ENCODE data around the gene LATS2.
A peak's percentile ranks its signal among the peaks of the same experiment; 100 is the strongest.

Gene LATS2

DNA sequence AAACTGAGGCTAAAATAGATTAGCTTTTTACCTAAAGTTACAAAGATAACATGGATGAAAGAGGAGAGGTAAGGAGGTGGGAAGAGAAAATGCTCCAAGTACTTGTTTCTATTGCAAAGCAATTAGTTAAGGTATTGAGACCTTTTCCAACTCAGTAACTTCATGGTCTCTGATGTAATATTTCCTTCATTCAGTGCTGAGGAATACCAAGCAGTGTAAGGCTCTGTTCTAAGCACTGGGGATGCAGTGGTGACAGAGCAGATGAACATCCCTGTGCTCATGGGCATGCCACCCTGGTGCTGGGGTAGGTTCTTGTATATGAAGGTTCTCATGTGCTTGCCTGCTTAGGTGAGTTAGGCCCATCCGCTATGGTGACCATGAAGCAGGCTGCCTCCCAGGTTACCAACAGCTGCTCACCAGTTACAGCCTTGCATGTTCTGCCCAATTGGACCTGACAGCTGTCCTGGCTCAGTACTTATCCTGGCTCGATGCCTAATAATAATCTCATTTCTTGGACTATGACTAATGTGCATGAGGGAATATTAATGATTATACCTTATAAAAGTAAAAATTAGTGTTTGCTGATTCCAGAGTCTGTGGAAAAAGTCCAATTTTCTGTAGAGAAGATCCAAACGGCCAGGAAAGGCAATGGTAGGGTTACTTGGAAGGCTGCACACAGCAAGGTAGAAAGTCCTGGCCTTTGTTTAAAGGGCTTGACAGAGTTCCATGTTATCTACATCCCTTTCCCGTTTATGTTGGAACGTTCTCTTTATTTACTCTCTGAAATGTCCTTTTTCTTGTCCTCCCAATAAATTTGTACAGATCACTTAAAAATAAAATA, 48.3 kb downstream of the LATS2 start:
- intact Hi-C loops (cut with DNase I; ENCODE audit: low total_unique reads) = no loop called here
- H3K36me3 ChIP-seq = no peaks in the 10 kb centered on the region
- H3K27ac ChIP-seq = peak overlapping the region; percentile 51 to 61
- peak; percentile 18 to 43 for DNase-seq
- TF ChIP-seq, protein P1, sequence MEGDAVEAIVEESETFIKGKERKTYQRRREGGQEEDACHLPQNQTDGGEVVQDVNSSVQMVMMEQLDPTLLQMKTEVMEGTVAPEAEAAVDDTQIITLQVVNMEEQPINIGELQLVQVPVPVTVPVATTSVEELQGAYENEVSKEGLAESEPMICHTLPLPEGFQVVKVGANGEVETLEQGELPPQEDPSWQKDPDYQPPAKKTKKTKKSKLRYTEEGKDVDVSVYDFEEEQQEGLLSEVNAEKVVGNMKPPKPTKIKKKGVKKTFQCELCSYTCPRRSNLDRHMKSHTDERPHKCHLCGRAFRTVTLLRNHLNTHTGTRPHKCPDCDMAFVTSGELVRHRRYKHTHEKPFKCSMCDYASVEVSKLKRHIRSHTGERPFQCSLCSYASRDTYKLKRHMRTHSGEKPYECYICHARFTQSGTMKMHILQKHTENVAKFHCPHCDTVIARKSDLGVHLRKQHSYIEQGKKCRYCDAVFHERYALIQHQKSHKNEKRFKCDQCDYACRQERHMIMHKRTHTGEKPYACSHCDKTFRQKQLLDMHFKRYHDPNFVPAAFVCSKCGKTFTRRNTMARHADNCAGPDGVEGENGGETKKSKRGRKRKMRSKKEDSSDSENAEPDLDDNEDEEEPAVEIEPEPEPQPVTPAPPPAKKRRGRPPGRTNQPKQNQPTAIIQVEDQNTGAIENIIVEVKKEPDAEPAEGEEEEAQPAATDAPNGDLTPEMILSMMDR (IDR thresholded peaks at IDR 0.05) = no peak
- peaks cover 0 to 94% (median 58%) of the 10 kb centered on the region in 4 donors for H3K4me1 ChIP-seq
- H3K9me3 ChIP-seq = no peaks in the 10 kb centered on the region
- H3K27me3 ChIP-seq = no peaks in the 10 kb centered on the region
- H3K4me3 ChIP-seq = no peak overlapping the region

DNA sequence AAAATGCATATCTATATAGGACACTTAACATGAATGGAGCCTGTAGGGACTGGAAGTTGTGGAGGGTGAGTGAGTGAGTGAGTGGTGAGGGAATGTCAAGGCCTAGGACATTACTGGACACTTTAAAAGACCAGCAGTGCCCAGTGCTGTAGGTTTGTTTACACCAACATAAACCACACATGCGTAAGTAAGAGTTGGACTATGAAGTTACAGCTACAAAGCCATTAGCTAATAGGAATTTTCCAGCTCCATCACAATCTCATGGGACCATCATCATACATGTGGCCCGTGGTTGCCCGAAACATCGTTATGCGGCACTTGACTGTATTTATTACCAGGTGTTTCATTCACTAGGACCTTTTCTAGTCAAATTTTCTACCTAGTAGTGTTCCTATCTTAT, 49.2 kb downstream of the LATS2 start:
- H3K9me3 ChIP-seq = no peaks in the 10 kb centered on the region
- H3K27me3 ChIP-seq = no peaks in the 10 kb centered on the region
- no peak overlapping the region for H3K4me3 ChIP-seq
- no peaks in the 10 kb centered on the region for H3K36me3 ChIP-seq
- intact Hi-C loops (cut with DNase I; ENCODE audit: low total_unique reads) = no loop called here
- H3K4me1 ChIP-seq = peaks cover 0 to 90% (median 55%) of the 10 kb centered on the region in 4 donors
- H3K27ac ChIP-seq = no peak overlapping the region
- DNase-seq = no peak
- TF ChIP-seq, protein P1 (IDR thresholded peaks at IDR 0.05) = no peak

DNA sequence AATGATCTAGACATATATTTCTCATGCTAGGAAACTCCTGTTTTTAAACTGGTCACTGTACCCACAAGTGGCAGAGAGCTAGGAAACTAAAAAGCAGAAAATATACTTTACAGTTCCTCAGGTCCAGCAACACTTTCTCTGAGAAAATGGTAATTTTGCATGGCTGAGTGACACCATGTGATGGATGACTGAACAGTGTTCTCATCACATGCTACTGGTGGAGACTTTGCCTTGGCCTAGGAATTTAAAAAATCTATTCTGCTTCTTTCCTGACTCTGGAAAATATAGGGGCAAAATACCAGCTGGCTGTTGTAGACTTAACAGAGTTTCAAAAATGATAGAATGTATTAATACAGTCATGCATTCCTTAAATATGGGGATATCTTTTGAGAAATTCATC, 50.0 kb downstream of the LATS2 start:
- Histone ChIP-seq H3K4me3 (no peak overlapping the region), H3K27me3 (no peaks in the 10 kb centered on the region), H3K4me1 (peaks cover 0 to 90% (median 49%) of the 10 kb centered on the region in 4 donors), H3K27ac (no peak overlapping the region), H3K36me3 (no peaks in the 10 kb centered on the region), H3K9me3 (no peaks in the 10 kb centered on the region)
- DNase-seq = no peak
- TF ChIP-seq, protein P1 (IDR thresholded peaks at IDR 0.05) = no peak
- intact Hi-C loops (cut with DNase I; ENCODE audit: low total_unique reads) = no loop called here

DNA sequence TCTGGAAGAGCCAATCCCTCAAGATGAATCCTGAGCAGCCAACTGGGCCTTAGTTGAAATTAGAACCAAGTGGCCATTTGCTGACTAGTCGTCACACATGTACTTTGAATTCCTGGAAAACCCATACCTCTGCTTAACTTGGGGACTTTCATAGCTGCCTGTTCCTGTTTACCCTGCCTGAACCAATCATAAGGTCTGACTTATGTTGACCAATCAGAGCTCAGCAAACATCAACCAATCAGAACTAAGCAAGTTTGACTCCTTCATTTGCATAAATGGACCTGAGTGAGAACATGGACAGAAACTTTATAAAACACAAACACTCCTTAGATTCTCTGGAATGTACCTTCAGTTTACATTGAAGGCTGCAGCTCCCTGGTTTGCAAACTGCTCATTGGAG, 50.8 kb downstream of the LATS2 start:
- Histone ChIP-seq H3K27ac (no peak overlapping the region), H3K4me1 (peaks cover 0 to 89% (median 47%) of the 10 kb centered on the region in 4 donors), H3K4me3 (no peak overlapping the region), H3K27me3 (no peaks in the 10 kb centered on the region), H3K36me3 (no peaks in the 10 kb centered on the region), H3K9me3 (no peaks in the 10 kb centered on the region)
- DNase-seq = no peak
- TF ChIP-seq, protein P1 (IDR thresholded peaks at IDR 0.05) = no peak
- intact Hi-C loops (cut with DNase I; ENCODE audit: low total_unique reads) = no loop called here

DNA sequence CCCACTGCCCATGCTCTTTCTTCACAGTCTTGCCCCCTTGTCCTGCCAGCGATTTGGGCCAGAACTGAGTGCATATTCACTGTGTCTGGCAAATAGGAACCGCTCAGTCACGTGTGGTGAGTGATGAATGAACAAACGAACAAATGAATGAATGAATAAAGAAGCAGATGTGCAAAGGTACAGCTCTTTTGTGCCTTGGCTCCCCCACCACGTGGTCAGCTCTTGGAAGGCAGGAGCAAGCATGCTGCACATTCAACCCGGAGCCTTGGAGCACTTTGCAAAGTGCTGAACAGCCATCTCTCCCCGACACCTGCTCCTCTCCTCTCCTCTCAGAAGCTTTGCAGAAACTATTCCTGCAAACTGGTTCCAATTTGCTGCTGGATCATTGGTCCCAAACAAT, 52.4 kb downstream of the LATS2 start:
- no peaks in the 10 kb centered on the region for H3K9me3 ChIP-seq
- H3K27me3 ChIP-seq = no peaks in the 10 kb centered on the region
- H3K4me1 ChIP-seq = peaks cover 0 to 88% (median 33%) of the 10 kb centered on the region in 4 donors
- peak in 1 of 2 donors; percentile 17 for DNase-seq
- intact Hi-C loops (cut with DNase I; ENCODE audit: low total_unique reads) = no loop called here
- H3K27ac ChIP-seq = no peak overlapping the region
- TF ChIP-seq, protein P1 (IDR thresholded peaks at IDR 0.05) = no peak
- no peak overlapping the region for H3K4me3 ChIP-seq
- H3K36me3 ChIP-seq = no peaks in the 10 kb centered on the region
